Epithelial cell of proximal tubule (primary cell): Measurements from ENCODE around the gene KCNJ10. TPM values are rescaled to one million over a fixed set of nuclear protein-coding genes. Genes with fewer than 3 reads are reported as not detected.
A peak's percentile ranks its signal among the peaks of the same experiment; 100 is the strongest.

Experiments
- DNase-seq: peaks from one replicate; pipeline ENCODE4 v3.0.0-alpha.2; 2011; ENCODE audit warnings: low read depth
- H3K4me3 ChIP-seq: 2 replicates; pipeline ENCODE4 v1.5.1; 2011; ENCODE audit warnings: low read depth, mild to moderate bottlenecking, low read length
- total RNA-seq: library from RNA; depleted of rRNA; stranded (reverse); fragments of >200 nt; gene quantifications from 2 replicates; pipeline ENCODE4 v1.2.3, GENCODE V29; 2015
- TF ChIP-seq, protein P1 (sequence below): conservative IDR thresholded peaks from 2 replicates; pipeline ENCODE4 v1.5.1; 2012; ENCODE audit warnings: low read depth, mild to moderate bottlenecking, low read length

KCNJ10 gene
- total RNA-seq, 1 donor from 2014 or later = not detected

DNA sequence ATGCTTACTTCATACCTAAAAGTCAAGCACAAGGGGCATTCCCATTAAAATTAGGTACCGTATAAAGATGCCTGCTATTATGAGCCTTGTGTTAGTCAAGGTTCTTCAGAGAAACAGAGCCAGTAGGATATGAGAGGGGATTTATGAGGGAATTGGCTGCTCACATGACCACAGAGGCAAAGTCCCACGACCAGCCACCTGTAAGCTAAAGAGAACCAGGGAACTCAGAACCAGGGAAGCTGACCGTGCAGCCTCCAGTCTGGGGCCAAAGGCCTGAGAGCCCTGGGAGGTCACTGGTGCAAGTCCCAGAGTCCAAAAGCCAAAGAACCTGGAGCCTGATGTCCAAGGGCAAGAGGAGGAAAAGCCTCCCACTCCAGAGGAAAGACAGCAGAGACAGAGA lies 58.2 kb downstream of the KCNJ10 start:
- DNase-seq = no peak
- TF ChIP-seq, protein P1, sequence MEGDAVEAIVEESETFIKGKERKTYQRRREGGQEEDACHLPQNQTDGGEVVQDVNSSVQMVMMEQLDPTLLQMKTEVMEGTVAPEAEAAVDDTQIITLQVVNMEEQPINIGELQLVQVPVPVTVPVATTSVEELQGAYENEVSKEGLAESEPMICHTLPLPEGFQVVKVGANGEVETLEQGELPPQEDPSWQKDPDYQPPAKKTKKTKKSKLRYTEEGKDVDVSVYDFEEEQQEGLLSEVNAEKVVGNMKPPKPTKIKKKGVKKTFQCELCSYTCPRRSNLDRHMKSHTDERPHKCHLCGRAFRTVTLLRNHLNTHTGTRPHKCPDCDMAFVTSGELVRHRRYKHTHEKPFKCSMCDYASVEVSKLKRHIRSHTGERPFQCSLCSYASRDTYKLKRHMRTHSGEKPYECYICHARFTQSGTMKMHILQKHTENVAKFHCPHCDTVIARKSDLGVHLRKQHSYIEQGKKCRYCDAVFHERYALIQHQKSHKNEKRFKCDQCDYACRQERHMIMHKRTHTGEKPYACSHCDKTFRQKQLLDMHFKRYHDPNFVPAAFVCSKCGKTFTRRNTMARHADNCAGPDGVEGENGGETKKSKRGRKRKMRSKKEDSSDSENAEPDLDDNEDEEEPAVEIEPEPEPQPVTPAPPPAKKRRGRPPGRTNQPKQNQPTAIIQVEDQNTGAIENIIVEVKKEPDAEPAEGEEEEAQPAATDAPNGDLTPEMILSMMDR = no peak

GRCh38 chr1:160009801-160010200 lies 60.2 kb downstream of the KCNJ10 start:
- TF ChIP-seq, protein P1 = no peak
- H3K4me3 ChIP-seq = no peak overlapping the region
- DNase-seq = no peak

More for the DNA sequence above, 58.2 kb downstream of the KCNJ10 start:
- no peak overlapping the region for H3K4me3 ChIP-seq

DNA sequence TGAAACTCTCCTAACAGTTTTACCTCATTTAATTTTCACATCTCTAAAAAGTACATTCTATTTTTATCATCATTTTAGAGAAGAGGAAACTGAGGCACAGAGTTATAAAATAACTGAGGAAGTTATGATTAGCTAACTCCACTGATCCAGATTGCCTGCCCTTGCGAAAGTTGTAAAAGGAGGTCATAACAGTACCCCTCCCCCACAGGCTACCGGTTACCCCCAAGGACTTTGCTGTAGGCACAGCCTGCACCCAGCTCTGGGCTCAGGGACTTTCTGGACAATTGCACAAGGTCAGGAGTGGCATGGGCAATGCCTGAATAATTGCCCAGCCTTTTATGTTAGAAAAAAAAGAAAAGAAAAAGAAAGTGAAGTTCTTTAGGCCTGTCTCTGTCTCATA lies 60.9 kb downstream of the KCNJ10 start:
- DNase-seq = no peak
- H3K4me3 ChIP-seq = no peak overlapping the region
- TF ChIP-seq, protein P1 = no peak

GRCh38 chr1:160007577-160008200 lies 62.3 kb downstream of the KCNJ10 start:
- TF ChIP-seq, protein P1 = peak; percentile 72
- no peak overlapping the region for H3K4me3 ChIP-seq
- no peak for DNase-seq

DNA sequence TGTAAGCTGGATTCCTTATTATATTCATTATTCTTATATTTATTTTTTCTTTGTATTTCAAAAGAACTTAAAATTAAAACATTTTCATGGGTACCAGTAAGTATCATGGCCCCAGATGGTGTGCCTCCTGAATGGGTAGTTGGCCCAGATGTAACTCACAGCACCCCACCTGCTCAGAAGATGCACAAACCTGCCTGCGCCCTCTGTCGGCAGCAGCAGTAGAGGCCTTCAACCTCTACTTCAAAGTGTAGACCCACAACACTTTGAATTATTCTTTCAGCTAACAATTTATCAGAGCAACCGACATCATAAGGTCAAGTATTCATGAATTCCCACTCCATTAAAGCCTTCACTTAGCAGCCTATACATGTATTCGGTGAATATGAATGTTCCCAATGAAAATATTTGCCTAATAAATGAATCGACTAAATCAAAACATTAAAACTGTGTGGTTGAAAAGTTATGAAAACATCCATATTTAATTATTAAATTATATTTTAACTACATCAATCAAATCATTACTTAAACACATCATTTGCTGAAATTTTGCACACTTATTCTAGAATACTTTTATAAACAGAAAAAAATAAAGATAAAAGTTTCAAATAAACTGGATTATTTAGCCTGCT lies 63.5 kb downstream of the KCNJ10 start:
- DNase-seq = peak; percentile 9
- TF ChIP-seq, protein P1 = peak; percentile 99
- H3K4me3 ChIP-seq = no peak overlapping the region

GRCh38 chr1:160005070-160005469 lies 64.9 kb downstream of the KCNJ10 start:
- no peak for DNase-seq
- H3K4me3 ChIP-seq = no peak overlapping the region
- TF ChIP-seq, protein P1 = no peak

DNA sequence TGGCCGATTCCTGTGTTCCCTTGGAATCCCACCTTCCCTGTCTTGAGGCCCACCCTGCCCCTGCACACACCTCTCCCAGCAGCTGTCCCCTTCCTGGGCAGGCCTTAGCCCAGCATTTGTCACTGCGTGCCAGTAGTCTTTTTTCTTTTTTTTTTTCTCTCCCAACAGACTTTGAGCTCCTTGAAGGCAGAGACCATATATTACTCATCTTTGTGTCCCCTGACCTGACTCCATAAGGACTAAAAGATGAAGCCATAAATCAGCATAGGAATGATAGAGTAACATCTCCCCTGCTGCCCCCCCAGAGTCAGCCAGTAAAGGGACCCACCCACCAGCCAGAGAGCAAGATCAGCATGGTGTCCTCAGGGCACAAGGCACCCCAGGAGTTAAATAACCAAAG lies 65.5 kb downstream of the KCNJ10 start:
- TF ChIP-seq, protein P1 = no peak
- DNase-seq = no peak
- no peak overlapping the region for H3K4me3 ChIP-seq
